HEK293 (cell line): ENCODE measurements around the gene MBD3L3.
"Not testable (repeated sequence)": the region's sequence is repeated elsewhere in the genome, so short reads cannot be mapped to it uniquely, and the experiment has no call there.

Experiments used
- CTCF ChIP-seq: fragments of 450-650 bp; formaldehyde crosslinking; IDR thresholded peaks from 2 replicates; pipeline ENCODE4 v1.5.1; 2016; ENCODE audit warnings: missing biosample characterization, missing genetic modification characterization
- YY1 ChIP-seq: fragments of 450-650 bp; formaldehyde crosslinking; IDR thresholded peaks from 2 replicates; pipeline ENCODE4 v1.5.1; 2018; ENCODE audit warnings: missing biosample characterization, missing genetic modification characterization
- ZBTB44 ChIP-seq: fragments of 450-650 bp; IDR thresholded peaks from 2 replicates; pipeline ENCODE4 v1.5.1; 2018; ENCODE audit warnings: missing biosample characterization, mild to moderate bottlenecking, missing genetic modification characterization
- ZNF274 ChIP-seq, 2 experiments: fragments of 200-500 bp in 1 of 2; fragments of 450-650 bp in 1 of 2; sonication (Bioruptor generic) in 1 of 2; formaldehyde crosslinking in 1 of 2; IDR thresholded peaks; 2 replicates each; pipeline versions ENCODE4 v1.5.1 to v1.6.1; 2014 to 2016; ENCODE audit warnings: borderline replicate concordance in 1 of 2, inconsistent platforms in 1 of 2, low read length in 1 of 2, missing biosample characterization in 1 of 2, missing genetic modification characterization in 1 of 2
- ZNF510 ChIP-seq: fragments of 450-650 bp; formaldehyde crosslinking; IDR thresholded peaks from 2 replicates; pipeline ENCODE4 v1.5.1; 2018; ENCODE audit warnings: mild to moderate bottlenecking, missing genetic modification characterization, missing biosample characterization; ENCODE audit not compliant: insufficient replicate concordance
- ZNF621 ChIP-seq: fragments of 450-650 bp; formaldehyde crosslinking; IDR thresholded peaks from 2 replicates; pipeline ENCODE4 v1.5.1; 2017; ENCODE audit warnings: missing biosample characterization, missing genetic modification characterization

- not testable (repeated sequence) for TF ChIP-seq ZNF510 (tag by site-specific recombination); ZNF274 (IDR thresholded peaks at IDR 0.05; ENCODE audit: low read length); ZNF274 (tag by site-specific recombination; IDR thresholded peaks at IDR 0.05; ENCODE audit: borderline replicate concordance); YY1 (tag by site-specific recombination); CTCF; ZBTB44 (tag by site-specific recombination); ZNF621
These were observed 37.1 kb downstream of the MBD3L3 start, which contains the start of gene MBD3L2B for GRCh38 chr19:7021331-7021730.
